Left ventricle myocardium inferior (tissue), 1 donor: Measurements from ENCODE around the gene ADH7. TPM values are rescaled to one million over a fixed set of nuclear protein-coding genes. Genes with fewer than 3 reads are reported as not detected.

Experiments
- DNase-seq: peaks from one replicate; pipeline ENCODE4 v3.0.0-alpha.2; 2020
- H3K27ac ChIP-seq: fragments of 200-600 bp; replicated peaks from 2 replicates; pipeline ENCODE4 v1.8.0; 2021
- H3K27me3 ChIP-seq: fragments of 200-600 bp; 2 replicates; pipeline ENCODE4 v1.8.0; 2021; ENCODE audit warnings: low read depth
- H3K36me3 ChIP-seq: fragments of 200-600 bp; 2 replicates; pipeline ENCODE4 v1.8.0; 2021
- H3K4me1 ChIP-seq: fragments of 200-600 bp; 2 replicates; pipeline ENCODE4 v1.8.0; 2021
- H3K4me3 ChIP-seq: fragments of 200-600 bp; 2 replicates; pipeline ENCODE4 v1.8.0; 2021; ENCODE audit warnings: mild to moderate bottlenecking, moderate library complexity
- H3K9me3 ChIP-seq: fragments of 200-600 bp; replicated peaks from 2 replicates; pipeline ENCODE4 v1.8.0; 2021
- CTCF ChIP-seq: fragments of 200-600 bp; IDR thresholded peaks from 2 replicates; pipeline ENCODE4 v1.8.0; 2021; ENCODE audit warnings: antibody characterized with exemption, mild to moderate bottlenecking, borderline replicate concordance
- intact Hi-C: fragments of 100-400 bp; cut with micrococcal nuclease; formaldehyde crosslinking; loops from one replicate; pipeline ENCODE4 v1.11.0; 2022
- total RNA-seq: library from RNA; stranded (reverse); fragmentation: NEBNext Ultra II Directional; extraction: Animal tissue kit (Norgen Biotek cat#: 25700); gene quantifications from one replicate; pipeline ENCODE4 v1.2.1, GENCODE V29; 2021
- donor health status: DM: no; HTN: yes; CAD: no; lungs with severe emphysema.

Gene ADH7
- total RNA-seq, 1 donor from 2014 or later: not detected

GRCh38 chr4:99438405-99438780 is 3.3 kb upstream of the ADH7 start:
- H3K4me3 ChIP-seq: no peak overlapping the region
- DNase-seq: no peak
- no peaks in the 10 kb centered on the region for H3K4me1 ChIP-seq
- H3K27me3 ChIP-seq: no peaks in the 10 kb centered on the region
- no peak for TF ChIP-seq CTCF
- intact Hi-C loops: no loop called here
- H3K27ac ChIP-seq: no peak overlapping the region
- no peaks in the 10 kb centered on the region for H3K36me3 ChIP-seq
- no peaks in the 10 kb centered on the region for H3K9me3 ChIP-seq

- H3K4me3 ChIP-seq: no peak overlapping the region
- H3K27ac ChIP-seq: no peak overlapping the region
- H3K9me3 ChIP-seq: no peaks in the 10 kb centered on the region
- TF ChIP-seq CTCF: no peak
- H3K36me3 ChIP-seq: no peaks in the 10 kb centered on the region
- no peak for DNase-seq
- no peaks in the 10 kb centered on the region for H3K27me3 ChIP-seq
- intact Hi-C loops: no loop called here
- H3K4me1 ChIP-seq: no peaks in the 10 kb centered on the region
These were observed 2.7 kb upstream of the ADH7 start for GRCh38 chr4:99437723-99438404.

- no peak overlapping the region for H3K4me3 ChIP-seq
- no peak overlapping the region for H3K27ac ChIP-seq
- no peaks in the 10 kb centered on the region for H3K4me1 ChIP-seq
- intact Hi-C loops: no loop called here
- H3K9me3 ChIP-seq: no peaks in the 10 kb centered on the region
- H3K27me3 ChIP-seq: no peaks in the 10 kb centered on the region
- DNase-seq: no peak
- no peak for TF ChIP-seq CTCF
- H3K36me3 ChIP-seq: no peaks in the 10 kb centered on the region
These were observed 2.0 kb upstream of the ADH7 start for GRCh38 chr4:99436976-99437722.

- Histone ChIP-seq H3K27me3 (no peaks in the 10 kb centered on the region), H3K4me3 (no peak overlapping the region), H3K9me3 (no peaks in the 10 kb centered on the region), H3K27ac (no peak overlapping the region), H3K36me3 (no peaks in the 10 kb centered on the region), H3K4me1 (no peaks in the 10 kb centered on the region)
- no peak for DNase-seq
- intact Hi-C loops: no loop called here
- TF ChIP-seq CTCF: no peak
These were observed 1.3 kb upstream of the ADH7 start for GRCh38 chr4:99436462-99436861.

GRCh38 chr4:99430106-99430505 is 5.0 kb downstream of the ADH7 start:
- H3K36me3 ChIP-seq: no peaks in the 10 kb centered on the region
- no peaks in the 10 kb centered on the region for H3K27me3 ChIP-seq
- no peaks in the 10 kb centered on the region for H3K4me1 ChIP-seq
- no peak overlapping the region for H3K4me3 ChIP-seq
- no peak for DNase-seq
- TF ChIP-seq CTCF: no peak
- H3K27ac ChIP-seq: no peak overlapping the region
- intact Hi-C loops: no loop called here
- H3K9me3 ChIP-seq: no peaks in the 10 kb centered on the region
